Lower lobe of right lung (tissue), 2 donors: ENCODE data around the gene SLC9A2. TPM values are rescaled to one million over a fixed set of nuclear protein-coding genes. Genes with fewer than 3 reads are reported as not detected.
A peak's percentile ranks its signal among the peaks of the same experiment; 100 is the strongest.

ENCODE experiments used
- ATAC-seq, 2 donors: fragments of 200-7000 bp; cut with Tn5 transposase; one replicate each; pipeline ENCODE4 v1.9.1; 2020 to 2022; ENCODE audit warnings: mild to moderate bottlenecking in 2 of 2, moderate library complexity in 2 of 2
- DNase-seq: peaks from one replicate; pipeline ENCODE4 v3.0.0-alpha.2; 2020
- H3K27ac ChIP-seq: fragments of 200-600 bp; one replicate; pipeline ENCODE4 v1.8.0; 2022
- H3K27me3 ChIP-seq: fragments of 200-600 bp; one replicate; pipeline ENCODE4 v1.8.0; 2022; ENCODE audit warnings: low read depth
- H3K36me3 ChIP-seq: fragments of 200-600 bp; one replicate; pipeline ENCODE4 v1.8.0; 2022; ENCODE audit warnings: mild to moderate bottlenecking
- H3K4me1 ChIP-seq: fragments of 200-600 bp; one replicate; pipeline ENCODE4 v1.8.0; 2022
- H3K4me3 ChIP-seq: fragments of 200-600 bp; one replicate; pipeline ENCODE4 v1.8.0; 2022; ENCODE audit warnings: mild to moderate bottlenecking
- H3K9me3 ChIP-seq: fragments of 200-600 bp; one replicate; pipeline ENCODE4 v1.8.0; 2022
- CTCF ChIP-seq: fragments of 200-600 bp; IDR thresholded peaks from one replicate; pipeline ENCODE4 v1.8.0; 2022; ENCODE audit warnings: antibody characterized with exemption, mild to moderate bottlenecking
- intact Hi-C: fragments of 100-400 bp; cut with DNase I; formaldehyde crosslinking; loops from one replicate; pipeline ENCODE4 v1.11.0; 2022
- total RNA-seq: library from RNA; stranded (reverse); fragmentation: NEBNext Ultra II Directional; extraction: Animal tissue kit (Norgen Biotek cat#: 25700); gene quantifications from one replicate; pipeline ENCODE4 v1.2.1, GENCODE V29; 2021
- donor health status: DM: no; HTN: yes; CAD: no; lungs with severe emphysema.

Gene SLC9A2
- total RNA-seq, 1 donor from 2014 or later = 0.35 TPM

- ATAC-seq (peak; percentile 97 to 99), DNase-seq (peak; percentile 93)
- H3K27ac ChIP-seq = peak overlapping the region; percentile 81
- H3K9me3 ChIP-seq = no peaks in the 10 kb centered on the region
- peaks cover 17% of the 10 kb centered on the region for H3K4me1 ChIP-seq
- H3K36me3 ChIP-seq = peaks cover 4% of the 10 kb centered on the region
- no peaks in the 10 kb centered on the region for H3K27me3 ChIP-seq
- TF ChIP-seq CTCF = no peak
- intact Hi-C loops = no loop called here
- peak overlapping the region; percentile 91 for H3K4me3 ChIP-seq
Measured at GRCh38 chr2:102736410-102737409, 117.4 kb downstream of the SLC9A2 start.

GRCh38 chr2:102737431-102737830 is 118.1 kb downstream of the SLC9A2 start:
- H3K4me3 ChIP-seq = peak overlapping the region; percentile 91
- peaks cover 17% of the 10 kb centered on the region for H3K4me1 ChIP-seq
- no peaks in the 10 kb centered on the region for H3K36me3 ChIP-seq
- ATAC-seq = no peak
- no peaks in the 10 kb centered on the region for H3K27me3 ChIP-seq
- DNase-seq = no peak
- intact Hi-C loops = no loop called here
- no peak for TF ChIP-seq CTCF
- no peaks in the 10 kb centered on the region for H3K9me3 ChIP-seq
- no peak overlapping the region for H3K27ac ChIP-seq

- H3K4me3 ChIP-seq = no peak overlapping the region
- DNase-seq (no peak), ATAC-seq (no peak)
- no peaks in the 10 kb centered on the region for H3K36me3 ChIP-seq
- TF ChIP-seq CTCF = no peak
- H3K27me3 ChIP-seq = no peaks in the 10 kb centered on the region
- no peaks in the 10 kb centered on the region for H3K4me1 ChIP-seq
- H3K27ac ChIP-seq = no peak overlapping the region
- intact Hi-C loops = no loop called here
- H3K9me3 ChIP-seq = no peaks in the 10 kb centered on the region
Measured at GRCh38 chr2:102743259-102743658, 123.9 kb downstream of the SLC9A2 start.

DNA sequence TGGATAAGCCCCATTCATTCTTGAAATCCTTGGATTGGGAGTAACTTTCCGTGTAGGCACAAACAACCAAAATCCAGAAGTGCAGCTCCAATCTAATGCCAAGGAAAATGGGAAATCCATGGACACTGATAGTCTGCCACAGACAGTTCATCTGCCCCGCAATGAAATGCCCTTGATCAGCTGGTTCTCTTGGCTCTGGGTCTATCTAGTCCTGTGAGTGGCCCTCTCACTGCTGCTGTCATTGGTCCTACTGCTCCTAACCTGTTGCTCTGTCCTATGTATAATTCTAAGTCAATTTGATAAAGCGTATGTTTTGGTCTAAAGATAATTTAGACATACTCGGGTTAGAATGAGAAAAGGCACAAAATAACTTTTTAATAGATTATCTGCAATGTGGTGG is 128.8 kb downstream of the SLC9A2 start:
- Histone ChIP-seq H3K4me1 (no peaks in the 10 kb centered on the region), H3K9me3 (no peaks in the 10 kb centered on the region), H3K27me3 (no peaks in the 10 kb centered on the region), H3K27ac (no peak overlapping the region), H3K4me3 (no peak overlapping the region), H3K36me3 (no peaks in the 10 kb centered on the region)
- intact Hi-C loops = no loop called here
- ATAC-seq (no peak), DNase-seq (no peak)
- TF ChIP-seq CTCF = no peak

- no peaks in the 10 kb centered on the region for H3K9me3 ChIP-seq
- intact Hi-C loops = no loop called here
- DNase-seq (no peak), ATAC-seq (no peak)
- no peaks in the 10 kb centered on the region for H3K4me1 ChIP-seq
- no peak overlapping the region for H3K4me3 ChIP-seq
- no peak overlapping the region for H3K27ac ChIP-seq
- no peak for TF ChIP-seq CTCF
- no peaks in the 10 kb centered on the region for H3K27me3 ChIP-seq
- no peaks in the 10 kb centered on the region for H3K36me3 ChIP-seq
Measured at GRCh38 chr2:102749938-102750337, 130.6 kb downstream of the SLC9A2 start.
